Mammary epithelial cell (primary cell): ENCODE results near the gene RIC1.

Experiments used
- CTCF ChIP-seq, 2 donors: IDR thresholded peaks in 1 of 2; conservative IDR thresholded peaks in 1 of 2; 2 replicates each; pipeline ENCODE4 v1.5.1; 2011 to 2012; ENCODE audit warnings: inconsistent platforms in 2 of 2, low read length in 2 of 2, mild to moderate bottlenecking in 2 of 2, control low read depth in 1 of 2, low read depth in 1 of 2; ENCODE audit not compliant: insufficient read depth in 1 of 2; ENCODE audit errors: extremely low read depth in 1 of 2
- EZH2 ChIP-seq: IDR thresholded peaks from 2 replicates; pipeline ENCODE4 v1.6.1; 2012; ENCODE audit warnings: low read length, inconsistent platforms, borderline replicate concordance

GRCh38 chr9:5790923-5791322, 162.0 kb downstream of the RIC1 start:
- TF ChIP-seq CTCF (conservative IDR thresholded peaks at IDR 0.05 in 1 of 2, IDR thresholded peaks at IDR 0.05 in 1 of 2; ENCODE audit: extremely low read depth in 1 of 2, insufficient read depth in 1 of 2, low read depth in 1 of 2, low read length in 2 of 2) (no peak), EZH2 (no peak)
